SK-N-SH (cell line): Measurements from ENCODE around the gene TMED8. TPM values are rescaled to one million over a fixed set of nuclear protein-coding genes. Genes with fewer than 3 reads are reported as not detected.

ENCODE experiments used
- CTCF ChIA-PET: fragments of 300-600, 350-600 bp; formaldehyde crosslinking; extraction: SDS; loops from one replicate; lab custom pipeline; 2021; lab: Yijun Ruan, JAX
- POLR2A ChIA-PET: fragments of 350-600 bp; sonication (Branson Sonifier 250); formaldehyde crosslinking; extraction: SDS; loops from one replicate; lab custom pipeline; 2020; ENCODE audit warnings: antibody characterized with exemption, inconsistent platforms; lab: Yijun Ruan, JAX
- DNase-seq: peaks from one replicate; pipeline ENCODE4 v3.0.0; 2012
- H2AFZ ChIP-seq: fragments of 200-600 bp; sonication (generic); 2 replicates; pipeline ENCODE4 v1.8.1; 2016; ENCODE audit warnings: antibody characterized with exemption, mild to moderate bottlenecking, low read depth
- H3F3A ChIP-seq: fragments of 200-600 bp; sonication (generic); replicated peaks from 2 replicates; pipeline ENCODE3; 2016; ENCODE audit warnings: antibody characterized with exemption, mild to moderate bottlenecking; ENCODE audit not compliant: insufficient read depth
- H3K27ac ChIP-seq, 2 experiments: fragments of 200-500 bp in 1 of 2; fragments of 200-600 bp in 1 of 2; sonication (Bioruptor generic) in 1 of 2; sonication (generic), shearing (Covaris generic) in 1 of 2; 2 replicates each; pipeline versions ENCODE4 v1.5.1 to v1.6.1; 2014 to 2016; ENCODE audit warnings: low read depth in 2 of 2, inconsistent platforms in 1 of 2, low read length in 1 of 2, mild to moderate bottlenecking in 1 of 2, mixed read lengths in 1 of 2
- H3K27me3 ChIP-seq: fragments of 200-600 bp; sonication (generic), shearing (Covaris generic); 2 replicates; pipeline ENCODE4 v1.6.1; 2016; ENCODE audit warnings: mixed run types; ENCODE audit not compliant: insufficient read depth
- H3K36me3 ChIP-seq, 2 experiments: fragments of 200-500 bp in 1 of 2; fragments of 200-600 bp in 1 of 2; sonication (Bioruptor generic) in 1 of 2; sonication (generic) in 1 of 2; replicated peaks in 1 of 2; 2 replicates each; pipeline versions ENCODE3 to v1.5.1; 2014 to 2016; ENCODE audit warnings: low read length in 1 of 2, mild to moderate bottlenecking in 1 of 2; ENCODE audit not compliant: insufficient read depth in 2 of 2, control insufficient read depth in 1 of 2
- H3K4me1 ChIP-seq, 2 experiments: fragments of 200-500 bp in 1 of 2; fragments of 200-600 bp in 1 of 2; sonication (Bioruptor generic) in 1 of 2; sonication (generic), shearing (Covaris generic) in 1 of 2; 2 replicates each; pipeline versions ENCODE4 v1.5.1 to v1.6.1; 2014 to 2016; ENCODE audit warnings: low read depth in 1 of 2, low read length in 1 of 2, mixed run types in 1 of 2; ENCODE audit not compliant: insufficient read depth in 2 of 2, control insufficient read depth in 1 of 2
- H3K4me2 ChIP-seq: fragments of 200-600 bp; sonication (generic), shearing (Covaris generic); 2 replicates; pipeline ENCODE4 v1.6.1; 2017; ENCODE audit warnings: mixed run types
- H3K4me3 ChIP-seq, 2 experiments: fragments of 200-500 bp in 1 of 2; fragments of 200-600 bp in 1 of 2; sonication (Bioruptor generic) in 1 of 2; sonication (generic), shearing (Covaris generic) in 1 of 2; 2 replicates each; pipeline versions ENCODE4 v1.5.1 to v1.8.1; 2014 to 2016; ENCODE audit warnings: low read depth in 2 of 2, inconsistent platforms in 1 of 2, low read length in 1 of 2, mild to moderate bottlenecking in 1 of 2, mixed read lengths in 1 of 2, moderate library complexity in 1 of 2
- H3K79me2 ChIP-seq: fragments of 200-600 bp; sonication (generic); 2 replicates; pipeline ENCODE4 v1.8.1; 2017; ENCODE audit warnings: mild to moderate bottlenecking; ENCODE audit not compliant: insufficient read depth
- H3K9ac ChIP-seq: fragments of 200-600 bp; sonication (generic); 2 replicates; pipeline ENCODE4 v1.6.1; 2017; ENCODE audit warnings: mixed run types
- H3K9me2 ChIP-seq: fragments of 200-600 bp; sonication (generic); 2 replicates; pipeline ENCODE4 v1.6.1; 2017; ENCODE audit warnings: mixed run types
- H3K9me3 ChIP-seq: fragments of 200-600 bp; sonication (generic); 2 replicates; pipeline ENCODE4 v1.6.1; 2017; ENCODE audit warnings: mixed run types, mild to moderate bottlenecking, moderate library complexity
- H4K20me1 ChIP-seq: fragments of 200-600 bp; sonication (generic); 2 replicates; pipeline ENCODE4 v1.6.1; 2017; ENCODE audit warnings: mild to moderate bottlenecking, mixed run types; ENCODE audit not compliant: insufficient read depth
- CHD2 ChIP-seq: fragments of 150-350 bp; IDR thresholded peaks from 2 replicates; pipeline ENCODE4 v1.6.1; 2018; ENCODE audit warnings: low read length; ENCODE audit not compliant: partially characterized antibody
- ELF1 ChIP-seq: IDR thresholded peaks from 2 replicates; pipeline ENCODE4 v1.4.0; 2012
- EP300 ChIP-seq, 2 experiments: IDR thresholded peaks; 2 replicates each; pipeline versions ENCODE4 v1.4.0 to v1.6.1; 2012; ENCODE audit warnings: borderline replicate concordance in 1 of 2, low read depth in 1 of 2, low read length in 1 of 2
- EZH2phosphoT487 ChIP-seq: fragments of 200-600 bp; sonication (generic); IDR thresholded peaks from 2 replicates; pipeline ENCODE4 v1.6.1; 2017; ENCODE audit warnings: low read depth, mixed run types, mild to moderate bottlenecking, antibody characterized with exemption, moderate library complexity, borderline replicate concordance
- FOXM1 ChIP-seq: IDR thresholded peaks from 2 replicates; pipeline ENCODE4 v1.4.0; 2012; ENCODE audit warnings: low read depth, mild to moderate bottlenecking
- JUND ChIP-seq: IDR thresholded peaks from 2 replicates; pipeline ENCODE4 v1.4.0; 2012
- MAX ChIP-seq: IDR thresholded peaks from 2 replicates; pipeline ENCODE4 v1.4.0; 2012; ENCODE audit warnings: low read depth
- MEF2A ChIP-seq: IDR thresholded peaks from 2 replicates; pipeline ENCODE4 v1.4.0; 2012; ENCODE audit warnings: low read depth, borderline replicate concordance
- POLR2AphosphoS5 ChIP-seq: IDR thresholded peaks from 2 replicates; pipeline ENCODE4 v1.6.1; 2012; ENCODE audit warnings: low read depth, low read length
- RCOR1 ChIP-seq: fragments of 150-350 bp; IDR thresholded peaks from 2 replicates; pipeline ENCODE4 v1.6.1; 2017; ENCODE audit warnings: antibody characterized with exemption, low read length
- RXRA ChIP-seq: IDR thresholded peaks from 2 replicates; pipeline ENCODE4 v1.4.0; 2012; ENCODE audit warnings: low read depth, mild to moderate bottlenecking, borderline replicate concordance
- TCF12 ChIP-seq: IDR thresholded peaks from 2 replicates; pipeline ENCODE4 v1.4.0; 2012
- ZBTB33 ChIP-seq: IDR thresholded peaks from 2 replicates; pipeline ENCODE4 v1.4.0; 2012; ENCODE audit warnings: low read depth, borderline replicate concordance
- WGBS: methylation state at CpG from one replicate; pipeline ENCODE4 v1.1.6; 2017; ENCODE audit warnings: low lambda C conversion rate; 5-methylcytosine and 5-hydroxymethylcytosine counted together
- polyA plus RNA-seq, 3 experiments: library from polyadenylated mRNA; depleted of rRNA; stranded (reverse); fragments of >200 nt; gene quantifications; 2 replicates each; pipeline ENCODE4 v1.2.3, GENCODE V29; 2012
- TF ChIP-seq, protein P1 (sequence below): IDR thresholded peaks from 2 replicates; pipeline ENCODE4 v1.6.1; 2012; ENCODE audit warnings: mild to moderate bottlenecking, low read depth, low read length, moderate library complexity
- TF ChIP-seq, protein P2 (sequence below): fragments of 150-350 bp; IDR thresholded peaks from 2 replicates; pipeline ENCODE4 v1.6.1; 2017; ENCODE audit warnings: antibody characterized with exemption, low read length, low read depth, borderline replicate concordance
- TF ChIP-seq, protein P3 (sequence below): IDR thresholded peaks from 2 replicates; pipeline ENCODE4; 2012

Gene TMED8
- polyA plus RNA-seq, 1 of the 3 experiments (the other 2 are of a cell fraction) = 2.3 TPM

GRCh38 chr14:77325746-77326094 is 51.2 kb downstream of the TMED8 start (continued):
- TF ChIP-seq, protein P1, sequence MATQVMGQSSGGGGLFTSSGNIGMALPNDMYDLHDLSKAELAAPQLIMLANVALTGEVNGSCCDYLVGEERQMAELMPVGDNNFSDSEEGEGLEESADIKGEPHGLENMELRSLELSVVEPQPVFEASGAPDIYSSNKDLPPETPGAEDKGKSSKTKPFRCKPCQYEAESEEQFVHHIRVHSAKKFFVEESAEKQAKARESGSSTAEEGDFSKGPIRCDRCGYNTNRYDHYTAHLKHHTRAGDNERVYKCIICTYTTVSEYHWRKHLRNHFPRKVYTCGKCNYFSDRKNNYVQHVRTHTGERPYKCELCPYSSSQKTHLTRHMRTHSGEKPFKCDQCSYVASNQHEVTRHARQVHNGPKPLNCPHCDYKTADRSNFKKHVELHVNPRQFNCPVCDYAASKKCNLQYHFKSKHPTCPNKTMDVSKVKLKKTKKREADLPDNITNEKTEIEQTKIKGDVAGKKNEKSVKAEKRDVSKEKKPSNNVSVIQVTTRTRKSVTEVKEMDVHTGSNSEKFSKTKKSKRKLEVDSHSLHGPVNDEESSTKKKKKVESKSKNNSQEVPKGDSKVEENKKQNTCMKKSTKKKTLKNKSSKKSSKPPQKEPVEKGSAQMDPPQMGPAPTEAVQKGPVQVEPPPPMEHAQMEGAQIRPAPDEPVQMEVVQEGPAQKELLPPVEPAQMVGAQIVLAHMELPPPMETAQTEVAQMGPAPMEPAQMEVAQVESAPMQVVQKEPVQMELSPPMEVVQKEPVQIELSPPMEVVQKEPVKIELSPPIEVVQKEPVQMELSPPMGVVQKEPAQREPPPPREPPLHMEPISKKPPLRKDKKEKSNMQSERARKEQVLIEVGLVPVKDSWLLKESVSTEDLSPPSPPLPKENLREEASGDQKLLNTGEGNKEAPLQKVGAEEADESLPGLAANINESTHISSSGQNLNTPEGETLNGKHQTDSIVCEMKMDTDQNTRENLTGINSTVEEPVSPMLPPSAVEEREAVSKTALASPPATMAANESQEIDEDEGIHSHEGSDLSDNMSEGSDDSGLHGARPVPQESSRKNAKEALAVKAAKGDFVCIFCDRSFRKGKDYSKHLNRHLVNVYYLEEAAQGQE = no peak
- no peak for TF ChIP-seq ELF1

DNA sequence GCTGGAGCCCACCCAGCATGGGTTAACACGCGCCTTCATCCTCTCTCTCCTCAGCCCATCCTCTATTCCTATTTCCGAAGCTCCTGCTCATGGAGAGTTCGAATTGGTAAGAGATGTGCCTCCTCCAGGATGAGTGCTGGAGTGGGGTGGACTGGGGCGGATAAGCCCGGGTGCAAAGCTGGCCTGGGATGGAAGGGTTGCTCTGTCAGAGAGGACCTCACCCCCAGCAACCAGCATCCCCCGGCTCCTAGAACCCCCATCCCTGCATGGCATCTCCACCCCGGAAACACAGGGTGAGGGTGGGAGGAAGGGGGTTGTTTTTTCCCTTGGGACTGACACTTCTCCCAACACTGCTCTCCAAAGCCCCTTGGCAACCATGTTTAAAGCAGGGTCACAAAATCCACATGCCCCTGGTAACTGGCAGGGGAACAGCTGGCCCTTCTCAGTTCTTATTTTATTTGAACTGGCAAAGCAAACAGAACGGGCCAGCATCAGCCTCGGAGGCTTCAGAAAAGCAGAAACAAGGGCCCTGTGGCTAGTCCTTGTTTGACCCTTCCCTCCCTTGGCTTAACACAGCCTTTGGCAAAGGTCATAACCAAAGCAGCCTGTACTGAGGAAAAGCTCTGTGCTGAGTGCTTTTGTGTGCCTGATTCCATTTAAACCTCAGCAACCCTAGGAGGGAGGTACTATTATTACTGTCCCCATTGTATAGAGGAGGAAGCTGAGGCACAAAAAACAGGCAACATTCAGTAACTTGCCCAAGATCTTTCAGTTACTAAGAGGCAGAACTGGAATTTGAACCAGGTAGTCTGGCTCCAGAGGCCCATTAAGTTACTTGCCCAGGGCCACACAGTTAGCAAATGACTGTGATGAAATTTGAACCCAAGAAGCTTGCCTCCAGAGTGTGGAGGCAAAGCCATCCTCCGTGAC is 51.8 kb downstream of the TMED8 start:
- Histone ChIP-seq H3K4me1 (peaks cover 0 to 8% of the 10 kb centered on the region in 2 experiments; a peak in 2 of 4 replicates), H2AFZ (no peak overlapping the region), H3K4me2 (no peak overlapping the region), H3K9me3 (no peaks in the 10 kb centered on the region), H3K27ac (no peak overlapping the region), H3K36me3 (no peaks in the 10 kb centered on the region), H3K27me3 (no peaks in the 10 kb centered on the region), H4K20me1 (no peaks in the 10 kb centered on the region), H3K9me2 (no peaks in the 10 kb centered on the region), H3K79me2 (peaks cover 5% of the 10 kb centered on the region; the same call in 1 of the 2 replicates), H3K4me3 (no peak overlapping the region), H3K9ac (no peak overlapping the region), H3F3A (peaks cover 3% of the 10 kb centered on the region)
- 85% methylated on average over 7 of the region's 11 CpGs for WGBS
- CTCF ChIA-PET = interaction anchor here (1.0 to 2.1 kb wide), 4 partner anchors 9 to 297 kb away, joined by 3 to 10 read pairs (median 4); no protein-coding TSS in a partner anchor
- DNase-seq = no peak
- POLR2A ChIA-PET = interaction anchor here (1.0 to 1.1 kb wide), 2 partner anchors 8 to 52 kb away, joined by 3 read pairs; partner anchors contain the start of genes SAMD15 and TMED8
- no peak for TF ChIP-seq FOXM1
- TF ChIP-seq TCF12 = no peak
- TF ChIP-seq EP300 (IDR thresholded peaks at IDR 0.05; ENCODE audit: borderline replicate concordance in 1 of 2, low read depth in 1 of 2, low read length in 1 of 2) = no peak
- no peak for TF ChIP-seq MEF2A
- TF ChIP-seq, protein P2, sequence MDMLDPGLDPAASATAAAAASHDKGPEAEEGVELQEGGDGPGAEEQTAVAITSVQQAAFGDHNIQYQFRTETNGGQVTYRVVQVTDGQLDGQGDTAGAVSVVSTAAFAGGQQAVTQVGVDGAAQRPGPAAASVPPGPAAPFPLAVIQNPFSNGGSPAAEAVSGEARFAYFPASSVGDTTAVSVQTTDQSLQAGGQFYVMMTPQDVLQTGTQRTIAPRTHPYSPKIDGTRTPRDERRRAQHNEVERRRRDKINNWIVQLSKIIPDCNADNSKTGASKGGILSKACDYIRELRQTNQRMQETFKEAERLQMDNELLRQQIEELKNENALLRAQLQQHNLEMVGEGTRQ = no peak
- no peak for TF ChIP-seq JUND
- no peak for TF ChIP-seq RXRA
- no peak for TF ChIP-seq MAX
- TF ChIP-seq EZH2phosphoT487 = no peak
- TF ChIP-seq, protein P3, sequence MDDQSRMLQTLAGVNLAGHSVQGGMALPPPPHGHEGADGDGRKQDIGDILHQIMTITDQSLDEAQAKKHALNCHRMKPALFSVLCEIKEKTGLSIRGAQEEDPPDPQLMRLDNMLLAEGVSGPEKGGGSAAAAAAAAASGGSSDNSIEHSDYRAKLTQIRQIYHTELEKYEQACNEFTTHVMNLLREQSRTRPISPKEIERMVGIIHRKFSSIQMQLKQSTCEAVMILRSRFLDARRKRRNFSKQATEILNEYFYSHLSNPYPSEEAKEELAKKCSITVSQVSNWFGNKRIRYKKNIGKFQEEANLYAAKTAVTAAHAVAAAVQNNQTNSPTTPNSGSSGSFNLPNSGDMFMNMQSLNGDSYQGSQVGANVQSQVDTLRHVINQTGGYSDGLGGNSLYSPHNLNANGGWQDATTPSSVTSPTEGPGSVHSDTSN = no peak
- TF ChIP-seq ZBTB33 = no peak
- TF ChIP-seq, protein P1 = no peak
- TF ChIP-seq POLR2AphosphoS5 = no peak
- TF ChIP-seq RCOR1 = no peak
- no peak for TF ChIP-seq CHD2
